GM12878 (cell line): ENCODE results near the gene ESYT3. TPM values are rescaled to one million over a fixed set of nuclear protein-coding genes. Genes with fewer than 3 reads are reported as not detected.

Experiments used
- ATAC-seq: fragments of 200-7000 bp; cut with Tn5 transposase; 3 replicates; pipeline ENCODE4 v1.9.1; 2020; ENCODE audit warnings: mild to moderate bottlenecking, moderate library complexity
- BruUV-seq: library from RNA; stranded (reverse); fragments of 400-500 nt; replicated peaks from 2 replicates; lab custom pipeline; 2021; lab: Mats Ljungman, UMichigan
- CTCF ChIA-PET: fragments of 300-600 bp; sonication (Branson Sonifier 250); formaldehyde crosslinking; extraction: SDS; loops from one replicate; lab custom pipeline; 2021; ENCODE audit warnings: inconsistent platforms; lab: Yijun Ruan, JAX
- POLR2A ChIA-PET: fragments of 350-600 bp; formaldehyde crosslinking; extraction: SDS; loops from one replicate; lab custom pipeline; 2021; ENCODE audit warnings: inconsistent platforms; lab: Charles Lee
- RAD21 ChIA-PET: fragments of 300-600 bp; sonication (Branson Sonifier 250); formaldehyde crosslinking; loops from one replicate; lab custom pipeline; 2023; ENCODE audit warnings: antibody characterized with exemption; ENCODE audit not compliant: unreplicated experiment; lab: Charles Lee
- SMC1A ChIA-PET: fragments of 300-600 bp; sonication (Branson Sonifier 250); formaldehyde crosslinking; loops from one replicate; lab custom pipeline; 2023; ENCODE audit not compliant: unreplicated experiment, uncharacterized antibody; lab: Charles Lee
- DNase-seq: peaks from one replicate; pipeline ENCODE4 v3.0.0-alpha.2; 2011; ENCODE audit warnings: low read depth, low spot score
- FAIRE-seq: peaks from 3 replicates; lab custom pipeline; 2011; peaks lifted over from hg19 to GRCh38; lab: Jason Lieb, UNC
- H2AFZ ChIP-seq: 2 replicates; pipeline ENCODE4 v1.6.0; 2011; ENCODE audit warnings: low read depth, low read length, control low read depth; ENCODE audit not compliant: control insufficient read depth
- H3K27ac ChIP-seq: 2 replicates; pipeline ENCODE4 v1.5.1; 2011; ENCODE audit warnings: control low read depth; ENCODE audit not compliant: control insufficient read depth, insufficient read depth
- H3K27me3 ChIP-seq, 2 experiments: replicated peaks in 1 of 2; 2 replicates each; pipeline versions ENCODE4 v1.6.0 to v1.6.1; 2011; ENCODE audit warnings: low read length in 1 of 2; ENCODE audit not compliant: control insufficient read depth in 2 of 2, insufficient read depth in 2 of 2
- H3K36me3 ChIP-seq, 2 experiments: 2 replicates each; pipeline ENCODE4 v1.5.1; 2011; ENCODE audit warnings: low read length in 1 of 2; ENCODE audit not compliant: control insufficient read depth in 2 of 2, insufficient read depth in 2 of 2
- H3K4me1 ChIP-seq: 2 replicates; pipeline ENCODE4 v1.6.1; 2011; ENCODE audit warnings: mild to moderate bottlenecking, low read length, moderate library complexity, mixed read lengths; ENCODE audit not compliant: control insufficient read depth, insufficient read depth
- H3K4me2 ChIP-seq: 2 replicates; pipeline ENCODE4 v1.6.0; 2011; ENCODE audit warnings: control low read depth; ENCODE audit not compliant: control insufficient read depth, insufficient read depth
- H3K4me3 ChIP-seq: fragments of 200-600 bp; sonication (generic); 2 replicates; pipeline ENCODE4 v1.5.1; 2016
- H3K79me2 ChIP-seq: 2 replicates; pipeline ENCODE4 v1.6.0; 2011; ENCODE audit warnings: low read length; ENCODE audit not compliant: control insufficient read depth, insufficient read depth
- H3K9ac ChIP-seq: 2 replicates; pipeline ENCODE4 v1.8.0; 2011; ENCODE audit warnings: low read length, control low read depth, mixed read lengths; ENCODE audit not compliant: control insufficient read depth, insufficient read depth
- H3K9me3 ChIP-seq: replicated peaks from 3 replicates; pipeline ENCODE4 v1.5.1; 2011; ENCODE audit warnings: mild to moderate bottlenecking, low read length; ENCODE audit not compliant: control insufficient read depth, insufficient read depth
- H4K20me1 ChIP-seq: 2 replicates; pipeline ENCODE4 v1.6.0; 2011; ENCODE audit not compliant: control insufficient read depth, insufficient read depth
- CHD2 ChIP-seq: IDR thresholded peaks from 2 replicates; pipeline ENCODE4 v1.6.1; 2011; ENCODE audit warnings: low read depth, low read length, improper control_type of control experiment, borderline replicate concordance
- EED ChIP-seq: sonication (generic); IDR thresholded peaks from 2 replicates; pipeline ENCODE4 v1.6.1; 2016; ENCODE audit warnings: antibody characterized with exemption, low read depth
- ETV6 ChIP-seq, 2 experiments: fragments of 450-650 bp in 1 of 2; IDR thresholded peaks in 1 of 2; conservative IDR thresholded peaks in 1 of 2; 2 replicates each; pipeline ENCODE4 v1.6.1; 2014; ENCODE audit warnings: antibody characterized with exemption in 1 of 2, borderline replicate concordance in 1 of 2, low read depth in 1 of 2, mild to moderate bottlenecking in 1 of 2, moderate library complexity in 1 of 2
- JUNB ChIP-seq: IDR thresholded peaks from 2 replicates; pipeline ENCODE4 v1.6.1; 2016; ENCODE audit warnings: antibody characterized with exemption, mild to moderate bottlenecking
- MTA2 ChIP-seq: fragments of 450-650 bp; IDR thresholded peaks from 2 replicates; pipeline ENCODE4 v1.6.1; 2016; ENCODE audit warnings: low read depth, mild to moderate bottlenecking, moderate library complexity
- NFYB ChIP-seq: IDR thresholded peaks from 2 replicates; pipeline ENCODE4 v1.6.1; 2011; ENCODE audit warnings: low read depth, mild to moderate bottlenecking, low read length, improper control_type of control experiment, moderate library complexity; ENCODE audit not compliant: insufficient read depth
- RAD21 ChIP-seq: IDR thresholded peaks from 2 replicates; pipeline ENCODE4 v1.6.1; 2011; ENCODE audit warnings: mild to moderate bottlenecking, low read depth, low read length, moderate library complexity; ENCODE audit not compliant: insufficient read depth
- ZNF207 ChIP-seq: fragments of 450-650 bp; IDR thresholded peaks from 2 replicates; pipeline ENCODE4 v1.6.1; 2014; ENCODE audit warnings: antibody characterized with exemption, mild to moderate bottlenecking, borderline replicate concordance
- ZNF384 ChIP-seq: IDR thresholded peaks from 2 replicates; pipeline ENCODE4 v1.6.1; 2012; ENCODE audit warnings: low read depth, mild to moderate bottlenecking, low read length, improper control_type of control experiment, borderline replicate concordance
- WGBS: methylation state at CpG from one replicate; pipeline ENCODE4 v1.1.6; 2016; ENCODE audit warnings: low lambda C conversion rate; ENCODE audit not compliant: insufficient replicate concordance, insufficient coverage; ENCODE audit errors: missing lambda C conversion rate; 5-methylcytosine and 5-hydroxymethylcytosine counted together
- in situ Hi-C: fragments of 300-500 bp; cut with MboI; formaldehyde crosslinking; loops from 9 replicates; pipeline ENCODE4 v1.14.3; 2018; ENCODE audit warnings: mixed read lengths
- intact Hi-C: fragments of 100-400 bp; cut with micrococcal nuclease; formaldehyde crosslinking; loops from one replicate; pipeline ENCODE4 v1.14.2; 2022; ENCODE audit not compliant: unreplicated experiment
- polyA plus RNA-seq, 11 experiments: library from polyadenylated mRNA; depleted of rRNA in 4 of 11; unstranded in 6 of 11; stranded (reverse) in 5 of 11; fragments of >200 nt; fragmentation: Nextera tagmentation in 4 of 11; fragmentation: Illumina TruSeq in 1 of 11; extraction: Ambion mirVana in 4 of 11; extraction: Trizol in 1 of 11; gene quantifications; 1 replicate in 1 of 11; 2 replicates in 10 of 11; pipeline versions ENCODE4 v1.2.1 to v1.2.3, GENCODE V29; 2011 to 2016; ENCODE audit warnings: inconsistent platforms in 2 of 11, missing spikeins in 2 of 11, low read depth in 1 of 11
- total RNA-seq, 4 experiments: library from RNA; depleted of rRNA in 3 of 4; stranded (reverse); fragments of >200 nt in 3 of 4; fragmentation: Illumina TruSeq in 1 of 4; extraction: Trizol in 1 of 4; gene quantifications; 2 replicates each; pipeline versions ENCODE4 v1.2.1 to v1.2.3, GENCODE V29; 2013 to 2021
- TF ChIP-seq, protein P1 (sequence below): IDR thresholded peaks from 2 replicates; pipeline ENCODE4 v1.6.1; 2011; ENCODE audit warnings: low read depth, low read length, improper control_type of control experiment, borderline replicate concordance

The ESYT3 gene
- total and polyA plus RNA-seq, 10 of the 15 experiments (the other 5 are each of a cell fraction or from before 2014, with no cell fraction given), result not detected

DNA sequence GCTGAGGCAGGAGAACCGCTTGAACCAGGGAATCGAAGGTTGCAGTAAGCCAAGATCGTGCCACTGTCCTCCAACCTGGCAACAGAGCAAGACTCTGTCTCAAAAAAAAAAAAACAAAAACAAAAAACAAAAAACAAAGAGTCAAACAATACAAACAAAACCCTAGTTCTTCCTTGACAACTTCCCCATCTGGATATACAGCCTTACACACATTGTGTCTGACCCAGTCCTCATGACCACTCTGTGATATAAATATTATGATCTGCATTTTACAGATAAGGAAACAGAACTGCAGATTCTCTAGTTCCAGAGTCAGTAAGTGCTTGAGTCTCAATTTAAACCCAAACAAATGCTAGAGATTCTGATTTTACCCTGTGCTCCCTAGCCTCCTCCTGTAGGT lies 4.8 kb upstream of the ESYT3 start:
- ChIA-PET RAD21 (no interaction called here), SMC1A (no interaction called here), CTCF (interaction anchor here (0.7 to 2.7 kb wide), 2 partner anchors 9 to 12 kb away, joined by 4 to 14 read pairs; no protein-coding TSS in a partner anchor), POLR2A (no interaction called here)
- Histone ChIP-seq H3K4me1 (no peaks in the 10 kb centered on the region), H3K4me2 (no peak overlapping the region), H3K36me3 (no peaks in the 10 kb centered on the region), H3K27ac (no peak overlapping the region), H3K9me3 (no peaks in the 10 kb centered on the region), H4K20me1 (no peaks in the 10 kb centered on the region), H3K27me3 (peaks cover 6 to 10% of the 10 kb centered on the region in 2 experiments), H3K9ac (no peak overlapping the region), H3K79me2 (no peaks in the 10 kb centered on the region), H3K4me3 (no peak overlapping the region), H2AFZ (no peak overlapping the region)
- no TSS peak for BruUV-seq
- in situ Hi-C loops (no loop called here), intact Hi-C loops (no loop called here)
- WGBS, result 90% methylated on average over 2 of the region's 3 CpGs
- DNase-seq, result no peak
- no peak for FAIRE-seq
- no peak for ATAC-seq
- no peak for TF ChIP-seq EED
- no peak for TF ChIP-seq JUNB
- TF ChIP-seq NFYB, result no peak
- TF ChIP-seq CHD2, result no peak
- no peak for TF ChIP-seq ZNF207
- TF ChIP-seq ZNF384, result no peak
- TF ChIP-seq, protein P1, sequence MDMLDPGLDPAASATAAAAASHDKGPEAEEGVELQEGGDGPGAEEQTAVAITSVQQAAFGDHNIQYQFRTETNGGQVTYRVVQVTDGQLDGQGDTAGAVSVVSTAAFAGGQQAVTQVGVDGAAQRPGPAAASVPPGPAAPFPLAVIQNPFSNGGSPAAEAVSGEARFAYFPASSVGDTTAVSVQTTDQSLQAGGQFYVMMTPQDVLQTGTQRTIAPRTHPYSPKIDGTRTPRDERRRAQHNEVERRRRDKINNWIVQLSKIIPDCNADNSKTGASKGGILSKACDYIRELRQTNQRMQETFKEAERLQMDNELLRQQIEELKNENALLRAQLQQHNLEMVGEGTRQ, result no peak
- TF ChIP-seq ETV6 (conservative IDR thresholded peaks at IDR 0.05 in 1 of 2, IDR thresholded peaks at IDR 0.05 in 1 of 2; ENCODE audit: borderline replicate concordance in 1 of 2, low read depth in 1 of 2), result no peak
- no peak for TF ChIP-seq MTA2
- no peak for TF ChIP-seq RAD21
